K562 (cell line): ENCODE data around the gene TCF3. TPM values are rescaled to one million over a fixed set of nuclear protein-coding genes. Genes with fewer than 3 reads are reported as not detected.

Experiments
- DEAF1 ChIP-seq: fragments of 450-650 bp; formaldehyde crosslinking; IDR thresholded peaks from 2 replicates; pipeline ENCODE4 v1.4.0; 2020; ENCODE audit warnings: mild to moderate bottlenecking, moderate library complexity
- ELF4 ChIP-seq: fragments of 450-650 bp; formaldehyde crosslinking; IDR thresholded peaks from 2 replicates; pipeline ENCODE4 v1.4.0; 2022; ENCODE audit warnings: missing genetic modification characterization
- EP400 ChIP-seq: fragments of 450-650 bp; IDR thresholded peaks from 2 replicates; pipeline ENCODE4 v1.6.1; 2017; ENCODE audit warnings: antibody characterized with exemption, mild to moderate bottlenecking, moderate library complexity
- ETV1 ChIP-seq: fragments of 450-650 bp; conservative IDR thresholded peaks from 2 replicates; pipeline ENCODE4 v1.6.1; 2016; ENCODE audit warnings: missing genetic modification characterization, control low read depth, low read depth, missing compliant biosample characterization
- FOXP1 ChIP-seq: sonication (generic); formaldehyde crosslinking; IDR thresholded peaks from 2 replicates; pipeline ENCODE4 v1.8.0; 2022; ENCODE audit warnings: mild to moderate bottlenecking, missing genetic modification reagents
- HIVEP1 ChIP-seq: fragments of 250-450 bp; sonication (Bioruptor Pico); IDR thresholded peaks from 2 replicates; pipeline ENCODE4 v1.4.0; 2020; ENCODE audit warnings: mild to moderate bottlenecking
- HLTF ChIP-seq: fragments of 450-650 bp; IDR thresholded peaks from 2 replicates; pipeline ENCODE4 v1.6.1; 2016
- HMGN3 ChIP-seq: IDR thresholded peaks from 2 replicates; pipeline ENCODE4 v1.6.1; 2011; ENCODE audit warnings: borderline replicate concordance, low read depth, mild to moderate bottlenecking, mixed read lengths, low read length; ENCODE audit not compliant: insufficient read length; ENCODE audit errors: extremely low read depth
- MECOM ChIP-seq: fragments of 250-450 bp; sonication (Bioruptor Pico); IDR thresholded peaks from 2 replicates; pipeline ENCODE4 v1.8.0; 2022; ENCODE audit warnings: inconsistent platforms
- MEF2A ChIP-seq: IDR thresholded peaks from 2 replicates; pipeline ENCODE4 v1.6.1; 2011; ENCODE audit warnings: low read depth, mild to moderate bottlenecking, low read length, moderate library complexity; ENCODE audit not compliant: control insufficient read depth
- MEIS2 ChIP-seq: fragments of 450-650 bp; IDR thresholded peaks from 2 replicates; pipeline ENCODE4 v1.6.1; 2014; ENCODE audit warnings: mild to moderate bottlenecking; ENCODE audit not compliant: partially characterized antibody
- MTA3 ChIP-seq: fragments of 450-650 bp; formaldehyde crosslinking; IDR thresholded peaks from 2 replicates; pipeline ENCODE4 v1.6.1; 2017; ENCODE audit warnings: mild to moderate bottlenecking, borderline replicate concordance
- NFATC3 ChIP-seq: fragments of 450-650 bp; IDR thresholded peaks from 2 replicates; pipeline ENCODE4 v1.6.1; 2017; ENCODE audit warnings: mild to moderate bottlenecking
- PHF8 ChIP-seq: fragments of 200-600 bp; sonication (generic); IDR thresholded peaks from 2 replicates; pipeline ENCODE4 v1.6.1; 2012; ENCODE audit warnings: mixed run types, mild to moderate bottlenecking, inconsistent platforms, low read length, moderate library complexity, borderline replicate concordance
- RB1 ChIP-seq: fragments of 450-650 bp; IDR thresholded peaks from 2 replicates; pipeline ENCODE4 v1.6.1; 2017; ENCODE audit warnings: low read depth, mild to moderate bottlenecking
- RBFOX2 ChIP-seq: fragments of 200-400 bp; formaldehyde crosslinking; IDR thresholded peaks from 2 replicates; pipeline ENCODE4 v1.6.1; 2017; ENCODE audit warnings: low read depth, mild to moderate bottlenecking, low read length, moderate library complexity
- RBM39 ChIP-seq: fragments of 200-400 bp; formaldehyde crosslinking; optimal IDR thresholded peaks from 2 replicates; pipeline ENCODE3; 2018; ENCODE audit warnings: low read depth, low read length
- RHOXF2B ChIP-seq: fragments of 250-450 bp; sonication (Bioruptor Pico); conservative IDR thresholded peaks from 2 replicates; pipeline ENCODE4 v1.5.1; 2021
- SIN3B ChIP-seq: fragments of 450-650 bp; IDR thresholded peaks from 2 replicates; pipeline ENCODE4 v1.6.1; 2017; ENCODE audit warnings: low read depth, mild to moderate bottlenecking, moderate library complexity
- SMAD2 ChIP-seq: fragments of 150-350 bp; IDR thresholded peaks from 2 replicates; pipeline ENCODE4 v1.6.1; 2014; ENCODE audit warnings: low read depth, mild to moderate bottlenecking, low read length
- SMAD4 ChIP-seq: fragments of 250-450 bp; sonication (Bioruptor Pico); conservative IDR thresholded peaks from 2 replicates; pipeline ENCODE4 v1.8.0; 2021; ENCODE audit warnings: inconsistent platforms, mild to moderate bottlenecking, moderate library complexity
- ZNF583 ChIP-seq: fragments of 250-450 bp; sonication (Bioruptor Pico); IDR thresholded peaks from 2 replicates; pipeline ENCODE4 v1.4.0; 2020
- polyA plus RNA-seq, 8 experiments: library from polyadenylated mRNA; depleted of rRNA in 4 of 8; stranded (reverse) in 5 of 8; unstranded in 3 of 8; fragments of >200 nt; fragmentation: Nextera tagmentation in 2 of 8; fragmentation: Illumina TruSeq in 1 of 8; extraction: Ambion mirVana in 2 of 8; extraction: Trizol in 1 of 8; gene quantifications; 2 replicates each; pipeline versions ENCODE4 v1.2.1 to v1.2.3, GENCODE V29; 2011 to 2014; ENCODE audit warnings: inconsistent platforms in 1 of 8, missing spikeins in 1 of 8
- total RNA-seq, 7 experiments: library from RNA; depleted of rRNA in 6 of 7; stranded (reverse); fragments of >200 nt in 6 of 7; fragmentation: Illumina TruSeq in 2 of 7; extraction: Trizol in 2 of 7; gene quantifications; 2 replicates each; pipeline versions ENCODE4 v1.2.1 to v1.2.3, GENCODE V29; 2011 to 2021; ENCODE audit warnings: low replicate concordance in 1 of 7
- TF ChIP-seq, protein P1 (sequence below): fragments of 200-800 bp; sonication (Bioruptor generic); IDR thresholded peaks from 2 replicates; pipeline ENCODE4 v1.6.1; 2017; ENCODE audit warnings: missing genetic modification characterization, missing compliant biosample characterization
- TF ChIP-seq, protein P2 (sequence below): fragments of 450-650 bp; formaldehyde crosslinking; conservative IDR thresholded peaks from 2 replicates; pipeline ENCODE4 v1.4.0; 2022; ENCODE audit warnings: mild to moderate bottlenecking, missing genetic modification characterization

Gene TCF3
- total and polyA plus RNA-seq, 9 of the 15 experiments (the other 6 are each of a cell fraction or from before 2014, with no cell fraction given) = 5.6 to 259 (median 84.0) TPM

DNA sequence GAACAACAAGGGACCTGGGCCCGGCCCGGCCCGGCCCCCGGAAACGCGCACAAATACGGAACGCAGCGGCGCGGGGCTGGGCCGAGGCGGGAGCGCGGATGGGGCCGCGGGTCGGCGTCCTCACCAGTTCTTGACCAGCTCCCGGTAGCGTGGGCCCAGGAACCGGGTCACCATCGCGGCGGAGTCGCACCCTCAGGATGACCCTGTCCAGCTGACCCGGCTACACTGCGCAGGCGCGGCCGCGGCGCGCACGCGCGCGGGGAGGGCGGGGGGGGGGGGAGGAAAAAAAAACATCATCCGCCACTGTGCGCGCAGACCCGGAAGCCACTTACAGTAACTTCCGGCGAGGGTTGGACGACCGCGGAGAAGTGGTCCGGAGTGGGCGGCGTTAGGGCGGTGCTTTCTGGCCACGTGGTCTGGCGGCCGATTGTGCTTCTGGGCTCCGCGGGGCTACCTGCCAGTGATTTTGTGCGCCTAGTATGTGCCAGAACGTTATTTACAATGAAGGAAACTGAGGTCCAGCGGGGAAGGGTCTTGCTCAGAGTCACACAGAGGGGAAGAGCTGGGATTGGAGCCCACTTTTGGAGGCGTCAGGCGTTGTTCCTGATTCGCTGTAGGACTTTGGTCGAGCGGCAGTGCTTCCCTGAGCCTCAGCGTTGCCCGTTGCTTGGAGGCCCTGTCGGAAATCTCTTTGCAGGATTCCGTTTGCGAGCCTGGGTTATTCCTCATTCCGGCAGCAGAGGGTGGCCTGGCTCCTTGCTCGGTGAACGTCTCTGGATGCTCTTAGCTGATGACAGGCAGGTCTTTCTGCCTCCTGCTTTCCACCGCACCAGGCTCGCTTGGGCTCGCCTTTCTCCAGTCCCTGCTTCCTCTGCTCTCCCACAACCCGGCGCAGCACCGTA, 46.9 kb downstream of the TCF3 start, which contains the start of gene UQCR11 (continued):
- TF ChIP-seq ETV1 (tag) = peak; percentile 44; the same call in 1 of the 2 replicates
- TF ChIP-seq RBFOX2 = peak; percentile 78
- peak; percentile 68; the same call in 1 of the 2 replicates for TF ChIP-seq ELF4 (CRISPR knock-in tag)
- peak; percentile 90 for TF ChIP-seq EP400
- TF ChIP-seq, protein P1, sequence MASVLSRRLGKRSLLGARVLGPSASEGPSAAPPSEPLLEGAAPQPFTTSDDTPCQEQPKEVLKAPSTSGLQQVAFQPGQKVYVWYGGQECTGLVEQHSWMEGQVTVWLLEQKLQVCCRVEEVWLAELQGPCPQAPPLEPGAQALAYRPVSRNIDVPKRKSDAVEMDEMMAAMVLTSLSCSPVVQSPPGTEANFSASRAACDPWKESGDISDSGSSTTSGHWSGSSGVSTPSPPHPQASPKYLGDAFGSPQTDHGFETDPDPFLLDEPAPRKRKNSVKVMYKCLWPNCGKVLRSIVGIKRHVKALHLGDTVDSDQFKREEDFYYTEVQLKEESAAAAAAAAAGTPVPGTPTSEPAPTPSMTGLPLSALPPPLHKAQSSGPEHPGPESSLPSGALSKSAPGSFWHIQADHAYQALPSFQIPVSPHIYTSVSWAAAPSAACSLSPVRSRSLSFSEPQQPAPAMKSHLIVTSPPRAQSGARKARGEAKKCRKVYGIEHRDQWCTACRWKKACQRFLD (CRISPR knock-in tag) = peak; percentile 61; the same call in 1 of the 2 replicates
- 0 out of 2 replicates have a peak, but pooled peaks have one; percentile 54 for TF ChIP-seq DEAF1
- peak; percentile 100 for TF ChIP-seq NFATC3
- TF ChIP-seq SMAD4 (CRISPR knock-in tag) = 0 out of 2 replicates have a peak, but pooled peaks have one; percentile 40
- no peak for TF ChIP-seq MEF2A
- TF ChIP-seq SIN3B = no peak
- TF ChIP-seq, protein P2, sequence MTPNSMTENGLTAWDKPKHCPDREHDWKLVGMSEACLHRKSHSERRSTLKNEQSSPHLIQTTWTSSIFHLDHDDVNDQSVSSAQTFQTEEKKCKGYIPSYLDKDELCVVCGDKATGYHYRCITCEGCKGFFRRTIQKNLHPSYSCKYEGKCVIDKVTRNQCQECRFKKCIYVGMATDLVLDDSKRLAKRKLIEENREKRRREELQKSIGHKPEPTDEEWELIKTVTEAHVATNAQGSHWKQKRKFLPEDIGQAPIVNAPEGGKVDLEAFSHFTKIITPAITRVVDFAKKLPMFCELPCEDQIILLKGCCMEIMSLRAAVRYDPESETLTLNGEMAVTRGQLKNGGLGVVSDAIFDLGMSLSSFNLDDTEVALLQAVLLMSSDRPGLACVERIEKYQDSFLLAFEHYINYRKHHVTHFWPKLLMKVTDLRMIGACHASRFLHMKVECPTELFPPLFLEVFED (CRISPR knock-in tag) = no peak
- TF ChIP-seq MTA3 = peak; percentile 55; the same call in 1 of the 2 replicates
- no peak for TF ChIP-seq SMAD2
- TF ChIP-seq FOXP1 = 0 out of 2 replicates have a peak, but pooled peaks have one; percentile 2
- TF ChIP-seq MECOM = no peak
- TF ChIP-seq RHOXF2B (CRISPR knock-in tag) = no peak
- no peak for TF ChIP-seq ZNF583
- TF ChIP-seq RB1 = peak; percentile 56
- no peak for TF ChIP-seq HIVEP1 (CRISPR knock-in tag)
- peak; percentile 91; the same call in 1 of the 2 replicates for TF ChIP-seq HLTF
- peak; percentile 73; the same call in 1 of the 2 replicates for TF ChIP-seq PHF8
- peak; percentile 29 for TF ChIP-seq RBM39
- TF ChIP-seq MEIS2 = peak; percentile 85
- TF ChIP-seq HMGN3 = peak; percentile 21
